Sigmoid colon (tissue), 7 donors: Measurements from ENCODE around the gene HMCN2. TPM values are rescaled to one million over a fixed set of nuclear protein-coding genes. Genes with fewer than 3 reads are reported as not detected.
A peak's percentile ranks its signal among the peaks of the same experiment; 100 is the strongest.

Experiments
- DNase-seq: peaks from one replicate; pipeline ENCODE4 v3.0.0-alpha.2; 2019
- H3K27ac ChIP-seq, 4 donors: fragments of 200-600 bp; sonication (generic); one replicate each; pipeline ENCODE4 v1.5.1; 2016 to 2019; ENCODE audit warnings: mild to moderate bottlenecking in 1 of 4
- H3K27me3 ChIP-seq, 3 donors: fragments of 200-600 bp; sonication (generic); one replicate each; pipeline ENCODE4 v1.5.1; 2019; ENCODE audit warnings: mild to moderate bottlenecking in 1 of 3
- H3K36me3 ChIP-seq, 4 donors: fragments of 200-600 bp; sonication (generic); one replicate each; pipeline ENCODE4 v1.5.1; 2016 to 2019
- H3K4me1 ChIP-seq, 4 donors: fragments of 200-600 bp; sonication (generic); one replicate each; pipeline ENCODE4 v1.5.1; 2017 to 2019
- H3K4me3 ChIP-seq, 4 donors: fragments of 200-600 bp; sonication (generic); one replicate each; pipeline ENCODE4 v1.5.1; 2017 to 2019; ENCODE audit warnings: mild to moderate bottlenecking in 2 of 4, moderate library complexity in 1 of 4
- H3K9me3 ChIP-seq, 4 donors: fragments of 200-600 bp in 3 of 4; sonication (generic) in 3 of 4; one replicate each; pipeline versions ENCODE4 v1.5.1 to v1.6.1; 2013 to 2019
- CTCF ChIP-seq, 4 experiments: fragments of 450-650 bp in 3 of 4; fragments of 200-600 bp in 1 of 4; IDR thresholded peaks; one replicate each; pipeline ENCODE4 v1.5.1; 2016 to 2019; ENCODE audit warnings: antibody characterized with exemption in 4 of 4, mild to moderate bottlenecking in 3 of 4, moderate library complexity in 2 of 4
- EP300 ChIP-seq, 4 donors: sonication (generic); formaldehyde crosslinking; IDR thresholded peaks; one replicate each; pipeline ENCODE4 v1.6.1; 2017; ENCODE audit warnings: antibody characterized with exemption in 4 of 4
- POLR2A ChIP-seq, 2 donors: fragments of 450-650 bp; IDR thresholded peaks; one replicate each; pipeline ENCODE4 v1.6.1; 2016; ENCODE audit warnings: antibody characterized with exemption in 2 of 2, mild to moderate bottlenecking in 2 of 2, moderate library complexity in 2 of 2
- POLR2AphosphoS5 ChIP-seq, 4 donors: sonication (generic); formaldehyde crosslinking; IDR thresholded peaks; one replicate each; pipeline ENCODE4 v1.6.1; 2017; ENCODE audit warnings: antibody characterized with exemption in 4 of 4
- WGBS, 2 donors: extraction: QIAGEN DNeasy Blood & Tissue Kit; methylation state at CpG; one replicate each; pipeline ENCODE4 v1.1.7; 2013; 5-methylcytosine and 5-hydroxymethylcytosine counted together
- intact Hi-C: fragments of 100-400 bp; cut with DNase I; formaldehyde crosslinking; loops from one replicate; pipeline ENCODE4 v1.15.1; 2023
- polyA plus RNA-seq, 3 donors: library from polyadenylated mRNA; stranded (reverse); fragments of 200-250 nt; gene quantifications; one replicate each; pipeline ENCODE4 v1.2.3, GENCODE V29; 2013
- total RNA-seq, 4 donors: library from RNA; depleted of rRNA; stranded (reverse); fragments of >200 nt; gene quantifications; one replicate each; pipeline ENCODE4 v1.1.0, GENCODE V29; 2016
- donor health status: healthy with polysubstance abuse.
- donor health status: Bipolar disorder and iron deficiency.
- donor health status: healthy.

Gene HMCN2
- total and polyA plus RNA-seq, 7 donors: 3.6 to 106 (median 13.2) TPM

- Histone ChIP-seq H3K9me3 (no peaks in the 10 kb centered on the region), H3K27me3 (no peaks in the 10 kb centered on the region), H3K4me1 (peaks cover 0 to 86% (median 74%) of the 10 kb centered on the region in 4 donors), H3K36me3 (peaks cover 0 to 12% (median 3%) of the 10 kb centered on the region in 4 donors), H3K4me3 (peak overlapping the region in 1 of 4 donors; percentile 45), H3K27ac (peak overlapping the region; percentile 86 to 99 (median 92))
- intact Hi-C loops: loop anchor here (5.0 kb wide), 1 partner anchor 42 kb away; no protein-coding TSS in a partner anchor
- no peak for DNase-seq
- 44 to 77% methylated on average over 2 of the region's 2 CpGs for WGBS, 2 donors
- TF ChIP-seq EP300 (IDR thresholded peaks at IDR 0.05) (no peak), POLR2A (IDR thresholded peaks at IDR 0.05) (no peak), CTCF (IDR thresholded peaks at IDR 0.05) (no peak), POLR2AphosphoS5 (IDR thresholded peaks at IDR 0.05) (no peak)
Observed at GRCh38 chr9:130329061-130329460, 63.5 kb downstream of the HMCN2 start.

- peak overlapping the region; percentile 86 to 99 (median 92) for H3K27ac ChIP-seq
- H3K4me3 ChIP-seq: peak overlapping the region in 1 of 4 donors; percentile 45
- H3K4me1 ChIP-seq: peaks cover 0 to 87% (median 75%) of the 10 kb centered on the region in 4 donors
- WGBS, 2 donors: 59 to 72% methylated on average over 20 of the region's 20 CpGs
- no peaks in the 10 kb centered on the region for H3K9me3 ChIP-seq
- H3K27me3 ChIP-seq: no peaks in the 10 kb centered on the region
- DNase-seq: no peak
- TF ChIP-seq POLR2AphosphoS5 (IDR thresholded peaks at IDR 0.05) (peak in 1 of 4 donors; percentile 14), CTCF (IDR thresholded peaks at IDR 0.05) (no peak)
- peaks cover 0 to 10% (median 3%) of the 10 kb centered on the region in 4 donors for H3K36me3 ChIP-seq
- intact Hi-C loops: loop anchor here (5.0 to 10.0 kb wide), 3 partner anchors 68 to 446 kb away; no protein-coding TSS in a partner anchor
Observed at GRCh38 chr9:130330202-130330862, 64.8 kb downstream of the HMCN2 start.

- no peak overlapping the region for H3K4me3 ChIP-seq
Observed at GRCh38 chr9:130331061-130331460, 65.5 kb downstream of the HMCN2 start.

GRCh38 chr9:130331573-130331972, 66.0 kb downstream of the HMCN2 start:
- TF ChIP-seq EP300 (IDR thresholded peaks at IDR 0.05) (peak in 2 of 4 donors; percentile 62 to 91), POLR2A (IDR thresholded peaks at IDR 0.05) (no peak), POLR2AphosphoS5 (IDR thresholded peaks at IDR 0.05) (peak; percentile 59 to 86 (median 68))
- peaks cover 0 to 93% (median 76%) of the 10 kb centered on the region in 4 donors for H3K4me1 ChIP-seq
- no peak overlapping the region for H3K4me3 ChIP-seq
- intact Hi-C loops: loop anchor here (5.0 to 10.0 kb wide), 3 partner anchors 69 to 447 kb away; no protein-coding TSS in a partner anchor
- DNase-seq: peak; percentile 96
- H3K27me3 ChIP-seq: no peaks in the 10 kb centered on the region
- H3K9me3 ChIP-seq: no peaks in the 10 kb centered on the region
- no peaks in the 10 kb centered on the region for H3K36me3 ChIP-seq
- peak overlapping the region; percentile 86 to 99 (median 92) for H3K27ac ChIP-seq
- WGBS, 2 donors: 43 to 68% methylated on average over 13 of the region's 13 CpGs

More at GRCh38 chr9:130331061-130331460, 65.5 kb downstream of the HMCN2 start:
- peaks cover 0 to 3% (median 0%) of the 10 kb centered on the region in 4 donors for H3K36me3 ChIP-seq
- DNase-seq: no peak
- TF ChIP-seq CTCF (IDR thresholded peaks at IDR 0.05): no peak
- H3K9me3 ChIP-seq: no peaks in the 10 kb centered on the region
- intact Hi-C loops: loop anchor here (5.0 to 10.0 kb wide), 3 partner anchors 69 to 446 kb away; no protein-coding TSS in a partner anchor
- H3K4me1 ChIP-seq: peaks cover 0 to 94% (median 76%) of the 10 kb centered on the region in 4 donors
- no peaks in the 10 kb centered on the region for H3K27me3 ChIP-seq
- WGBS, 2 donors: 81% methylated on average over 14 of the region's 14 CpGs
- H3K27ac ChIP-seq: peak overlapping the region; percentile 86 to 99 (median 92)

- TF ChIP-seq EP300 (IDR thresholded peaks at IDR 0.05): no peak
- no peak for TF ChIP-seq POLR2A (IDR thresholded peaks at IDR 0.05)
- Histone ChIP-seq H3K36me3 (no peaks in the 10 kb centered on the region), H3K4me1 (peaks cover 0 to 93% (median 74%) of the 10 kb centered on the region in 4 donors), H3K27ac (peak overlapping the region; percentile 86 to 99 (median 92)), H3K4me3 (no peak overlapping the region), H3K27me3 (no peaks in the 10 kb centered on the region), H3K9me3 (no peaks in the 10 kb centered on the region)
- intact Hi-C loops: loop anchor here (5.0 to 10.0 kb wide), 3 partner anchors 70 to 448 kb away; no protein-coding TSS in a partner anchor
- 70 to 75% methylated on average over 26 of the region's 26 CpGs for WGBS, 2 donors
- peak; percentile 68 for DNase-seq
Observed at GRCh38 chr9:130332384-130332926, 66.9 kb downstream of the HMCN2 start.
